HG03354 (cell line): ENCODE results near the gene DGUOK.

Experiments
- ATAC-seq: cut with Tn5 transposase; IDR thresholded peaks from one replicate; pipeline ENCODE4 v1.9.1; 2021; ENCODE audit warnings: mild to moderate bottlenecking; ENCODE audit not compliant: unreplicated experiment, poor library complexity, severe bottlenecking

Gene DGUOK

DNA sequence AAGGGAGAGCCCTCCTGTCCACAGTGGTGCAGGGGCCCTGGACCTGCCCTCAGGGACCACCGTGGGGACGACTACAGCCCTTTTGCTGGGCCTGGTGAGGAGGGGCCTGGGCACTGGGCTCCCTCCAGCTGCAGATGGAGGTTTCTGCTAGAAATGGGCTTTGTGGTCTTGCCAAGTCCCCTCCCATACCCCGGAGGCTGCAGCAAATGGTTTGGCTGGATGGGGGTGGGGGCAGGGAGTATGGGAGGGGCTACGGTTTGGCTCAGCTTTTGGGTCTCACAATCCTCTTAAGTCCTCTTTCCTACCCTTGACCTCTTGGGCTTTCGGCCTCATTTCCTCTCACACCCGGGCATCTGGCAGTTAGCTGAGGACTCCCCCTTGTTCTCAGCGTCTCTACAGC, 79.8 kb downstream of the DGUOK start:
- no peak for ATAC-seq

- ATAC-seq = no peak
Observed at GRCh38 chr2:74007121-74007520, 80.4 kb downstream of the DGUOK start.

- ATAC-seq = no peak
Observed at GRCh38 chr2:74007711-74008110, 81.0 kb downstream of the DGUOK start.
